Measurements from ENCODE around the gene PPCDC.

- no peak for TF ChIP-seq RAD21 (IDR thresholded peaks at IDR 0.05; ENCODE audit: low read depth)
- TF ChIP-seq, protein P1, sequence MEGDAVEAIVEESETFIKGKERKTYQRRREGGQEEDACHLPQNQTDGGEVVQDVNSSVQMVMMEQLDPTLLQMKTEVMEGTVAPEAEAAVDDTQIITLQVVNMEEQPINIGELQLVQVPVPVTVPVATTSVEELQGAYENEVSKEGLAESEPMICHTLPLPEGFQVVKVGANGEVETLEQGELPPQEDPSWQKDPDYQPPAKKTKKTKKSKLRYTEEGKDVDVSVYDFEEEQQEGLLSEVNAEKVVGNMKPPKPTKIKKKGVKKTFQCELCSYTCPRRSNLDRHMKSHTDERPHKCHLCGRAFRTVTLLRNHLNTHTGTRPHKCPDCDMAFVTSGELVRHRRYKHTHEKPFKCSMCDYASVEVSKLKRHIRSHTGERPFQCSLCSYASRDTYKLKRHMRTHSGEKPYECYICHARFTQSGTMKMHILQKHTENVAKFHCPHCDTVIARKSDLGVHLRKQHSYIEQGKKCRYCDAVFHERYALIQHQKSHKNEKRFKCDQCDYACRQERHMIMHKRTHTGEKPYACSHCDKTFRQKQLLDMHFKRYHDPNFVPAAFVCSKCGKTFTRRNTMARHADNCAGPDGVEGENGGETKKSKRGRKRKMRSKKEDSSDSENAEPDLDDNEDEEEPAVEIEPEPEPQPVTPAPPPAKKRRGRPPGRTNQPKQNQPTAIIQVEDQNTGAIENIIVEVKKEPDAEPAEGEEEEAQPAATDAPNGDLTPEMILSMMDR (IDR thresholded peaks at IDR 0.05 in 2 of 3, conservative IDR thresholded peaks at IDR 0.05 in 1 of 3; ENCODE audit: borderline replicate concordance in 1 of 3, insufficient read depth in 1 of 3, low read depth in 2 of 3, low read length in 2 of 3) = no peak
Observed at GRCh38 chr15:74995182-74995778, 28.1 kb upstream of the PPCDC start, which contains the start of gene SCAMP5.
